IMR-90 (cell line): ENCODE results near the gene TRDMT1. TPM values are rescaled to one million over a fixed set of nuclear protein-coding genes. Genes with fewer than 3 reads are reported as not detected.

Experiments used
- ATAC-seq: fragments of 200-7000 bp; cut with Tn5 transposase; 2 replicates; pipeline ENCODE4 v1.9.1; 2020; ENCODE audit warnings: low read depth, mild to moderate bottlenecking, moderate library complexity
- BruUV-seq: library from RNA; stranded (reverse); fragments of 400-500 nt; replicated peaks from 2 replicates; lab custom pipeline; 2021; lab: Mats Ljungman, UMichigan
- CTCF ChIA-PET: fragments of 300-600 bp; formaldehyde crosslinking; extraction: SDS; loops from one replicate; lab custom pipeline; 2021; ENCODE audit warnings: antibody characterized with exemption; lab: Yijun Ruan, JAX
- POLR2A ChIA-PET: fragments of 300-600 bp; sonication (Branson Sonifier 250); formaldehyde crosslinking; loops from one replicate; lab custom pipeline; 2022; ENCODE audit warnings: antibody characterized with exemption; ENCODE audit not compliant: unreplicated experiment; lab: Charles Lee
- DNase-seq: peaks from one replicate; pipeline ENCODE4 v3.0.0; 2013
- H2AFZ ChIP-seq: replicated peaks from 2 replicates; pipeline ENCODE3; 2013; ENCODE audit warnings: low read length, mild to moderate bottlenecking; ENCODE audit not compliant: poor library complexity
- H2AK5ac ChIP-seq: 2 replicates; pipeline ENCODE4 v1.6.1; 2013; ENCODE audit warnings: low read depth, low read length, inconsistent platforms
- H2AK9ac ChIP-seq: replicated peaks from 2 replicates; pipeline ENCODE3; 2013; ENCODE audit warnings: mild to moderate bottlenecking, low read depth, low read length, moderate library complexity; ENCODE audit not compliant: poor library complexity
- H2BK120ac ChIP-seq: 2 replicates; pipeline ENCODE4 v1.6.1; 2013; ENCODE audit warnings: low read depth, low read length, inconsistent platforms
- H2BK15ac ChIP-seq: 3 replicates; pipeline ENCODE4 v1.6.1; 2013; ENCODE audit warnings: low read depth, low read length, inconsistent platforms
- H2BK20ac ChIP-seq: 2 replicates; pipeline ENCODE4 v1.6.1; 2013; ENCODE audit warnings: low read depth, mild to moderate bottlenecking, inconsistent platforms, low read length, moderate library complexity
- H2BK5ac ChIP-seq: 2 replicates; pipeline ENCODE4 v1.6.1; 2013; ENCODE audit warnings: mild to moderate bottlenecking, low read depth, low read length, inconsistent platforms; ENCODE audit not compliant: poor library complexity, severe bottlenecking
- H3K14ac ChIP-seq: replicated peaks from 2 replicates; pipeline ENCODE4 v1.6.1; 2013; ENCODE audit warnings: low read depth, low read length, inconsistent platforms
- H3K18ac ChIP-seq: 2 replicates; pipeline ENCODE4 v1.6.1; 2013; ENCODE audit warnings: low read depth, low read length, control low read depth
- H3K23ac ChIP-seq: 2 replicates; pipeline ENCODE4 v1.6.1; 2013; ENCODE audit warnings: low read depth, low read length, inconsistent platforms
- H3K27ac ChIP-seq: 2 replicates; pipeline ENCODE4 v1.5.1; 2013; ENCODE audit warnings: mild to moderate bottlenecking, control low read depth, low read length; ENCODE audit not compliant: insufficient read depth
- H3K27me3 ChIP-seq: 2 replicates; pipeline ENCODE4 v1.6.1; 2013; ENCODE audit warnings: low read length; ENCODE audit not compliant: control insufficient read depth, insufficient read depth
- H3K36me3 ChIP-seq: 2 replicates; pipeline ENCODE4 v1.6.1; 2013; ENCODE audit warnings: low read length, mixed read lengths; ENCODE audit not compliant: control insufficient read depth, insufficient read depth
- H3K4ac ChIP-seq: 2 replicates; pipeline ENCODE4 v1.6.1; 2013; ENCODE audit warnings: low read depth, low read length, inconsistent platforms
- H3K4me1 ChIP-seq: 2 replicates; pipeline ENCODE4 v1.6.1; 2013; ENCODE audit warnings: low read length, mixed read lengths; ENCODE audit not compliant: control insufficient read depth, insufficient read depth
- H3K4me2 ChIP-seq: 2 replicates; pipeline ENCODE4 v1.6.1; 2013; ENCODE audit warnings: low read depth, mild to moderate bottlenecking, control low read depth, low read length, moderate library complexity
- H3K4me3 ChIP-seq: 2 replicates; pipeline ENCODE4 v1.5.1; 2013; ENCODE audit warnings: low read depth, mild to moderate bottlenecking, control low read depth, low read length, moderate library complexity; ENCODE audit not compliant: insufficient read depth
- H3K56ac ChIP-seq: 2 replicates; pipeline ENCODE4 v1.6.1; 2013; ENCODE audit warnings: low read length, inconsistent platforms; ENCODE audit not compliant: insufficient read depth; ENCODE audit errors: extremely low read depth
- H3K79me1 ChIP-seq, 2 experiments: 2 replicates each; pipeline ENCODE4 v1.6.1; 2013; ENCODE audit warnings: low read length in 2 of 2, inconsistent platforms in 1 of 2, low read depth in 1 of 2
- H3K9ac ChIP-seq: 2 replicates; pipeline ENCODE4 v1.6.1; 2013; ENCODE audit warnings: low read depth, low read length, control low read depth
- H3K9me1 ChIP-seq: 2 replicates; pipeline ENCODE4 v1.6.1; 2013; ENCODE audit warnings: low read length, inconsistent platforms; ENCODE audit not compliant: insufficient read depth
- H3K9me3 ChIP-seq: 2 replicates; pipeline ENCODE4 v1.6.1; 2013; ENCODE audit warnings: low read length; ENCODE audit not compliant: control insufficient read depth, insufficient read depth
- H4K20me1 ChIP-seq: 2 replicates; pipeline ENCODE4 v1.6.1; 2013; ENCODE audit warnings: low read length, inconsistent platforms; ENCODE audit not compliant: insufficient read depth
- H4K5ac ChIP-seq: 2 replicates; pipeline ENCODE4 v1.6.1; 2013; ENCODE audit warnings: mild to moderate bottlenecking, low read depth, low read length, control low read depth
- H4K8ac ChIP-seq, 2 experiments: 2 replicates each; pipeline ENCODE4 v1.6.1; 2013; ENCODE audit warnings: low read depth in 2 of 2, low read length in 2 of 2, control low read depth in 1 of 2, inconsistent platforms in 1 of 2
- H4K91ac ChIP-seq: 2 replicates; pipeline ENCODE4 v1.6.1; 2013; ENCODE audit warnings: low read depth, low read length, inconsistent platforms; ENCODE audit not compliant: insufficient read depth
- BHLHE40 ChIP-seq: fragments of 150-350 bp; IDR thresholded peaks from 2 replicates; pipeline ENCODE4 v1.6.1; 2016; ENCODE audit warnings: mild to moderate bottlenecking, low read depth, low read length
- CEBPB ChIP-seq: IDR thresholded peaks from 2 replicates; pipeline ENCODE4 v1.6.1; 2012; ENCODE audit warnings: low read depth, low read length, improper control_type of control experiment
- CHD1 ChIP-seq: IDR thresholded peaks from 2 replicates; pipeline ENCODE4 v1.6.1; 2012; ENCODE audit warnings: low read depth, low read length, improper control_type of control experiment
- CTCF ChIP-seq: conservative IDR thresholded peaks from 2 replicates; pipeline ENCODE4 v1.5.1; 2012; ENCODE audit warnings: mild to moderate bottlenecking, low read depth, low read length, improper control_type of control experiment
- ELK1 ChIP-seq: fragments of 150-350 bp; IDR thresholded peaks from 2 replicates; pipeline ENCODE4 v1.6.1; 2016; ENCODE audit warnings: low read depth, mild to moderate bottlenecking, low read length, moderate library complexity, borderline replicate concordance
- FOS ChIP-seq: fragments of 150-350 bp; IDR thresholded peaks from 2 replicates; pipeline ENCODE4 v1.6.1; 2016; ENCODE audit warnings: low read depth, low read length
- MAFK ChIP-seq: IDR thresholded peaks from 2 replicates; pipeline ENCODE4 v1.6.1; 2012; ENCODE audit warnings: low read depth, low read length, improper control_type of control experiment
- MAZ ChIP-seq: IDR thresholded peaks from 2 replicates; pipeline ENCODE4 v1.6.1; 2012; ENCODE audit warnings: low read depth, mild to moderate bottlenecking, low read length, improper control_type of control experiment, moderate library complexity, borderline replicate concordance
- MXI1 ChIP-seq: IDR thresholded peaks from 2 replicates; pipeline ENCODE4 v1.6.1; 2012; ENCODE audit warnings: low read depth, mild to moderate bottlenecking, low read length, moderate library complexity, borderline replicate concordance
- NFE2L2 ChIP-seq: fragments of 150-350 bp; IDR thresholded peaks from 2 replicates; pipeline ENCODE4 v1.6.1; 2016; ENCODE audit warnings: low read depth, mild to moderate bottlenecking, low read length
- POLR2A ChIP-seq: IDR thresholded peaks from 2 replicates; pipeline ENCODE4 v1.6.1; 2012; ENCODE audit warnings: mild to moderate bottlenecking, low read depth, low read length
- RAD21 ChIP-seq: IDR thresholded peaks from 2 replicates; pipeline ENCODE4 v1.6.1; 2012; ENCODE audit warnings: low read length, improper control_type of control experiment
- RCOR1 ChIP-seq: IDR thresholded peaks from 2 replicates; pipeline ENCODE4 v1.6.1; 2012; ENCODE audit warnings: mild to moderate bottlenecking, low read length, improper control_type of control experiment; ENCODE audit not compliant: insufficient replicate concordance
- RFX5 ChIP-seq: IDR thresholded peaks from 2 replicates; pipeline ENCODE4 v1.8.0; 2012; ENCODE audit warnings: low read depth, mild to moderate bottlenecking, low read length, moderate library complexity
- SMC3 ChIP-seq: fragments of 150-350 bp; IDR thresholded peaks from 2 replicates; pipeline ENCODE4 v1.6.1; 2016; ENCODE audit warnings: low read depth, mild to moderate bottlenecking, antibody characterized with exemption, low read length, moderate library complexity
- USF2 ChIP-seq: fragments of 150-350 bp; IDR thresholded peaks from 2 replicates; pipeline ENCODE4 v1.6.1; 2017; ENCODE audit warnings: mild to moderate bottlenecking, antibody characterized with exemption, low read length, low read depth
- WGBS, 2 experiments: methylation state at CpG; one replicate each; pipeline versions ENCODE4 v1.1.5 to v1.1.7; 2013; ENCODE audit warnings: missing lambda C conversion rate in 2 of 2; ENCODE audit not compliant: insufficient read length in 1 of 2; ENCODE audit errors: extremely low coverage in 2 of 2; 5-methylcytosine and 5-hydroxymethylcytosine counted together
- dilution Hi-C: fragments of 300-500 bp; cut with HindIII; formaldehyde crosslinking; loops from one replicate; pipeline ENCODE4 v1.14.3; 2018; ENCODE audit warnings: low sequenced_read_pairs; ENCODE audit not compliant: unreplicated experiment
- in situ Hi-C: fragments of 300-500 bp; cut with MboI; formaldehyde crosslinking; loops from 3 replicates; pipeline ENCODE4 v1.14.3; 2019; ENCODE audit warnings: low sequenced_read_pairs, inconsistent platforms, mixed read lengths
- intact Hi-C: fragments of 100-400 bp; cut with micrococcal nuclease; formaldehyde crosslinking; loops from 2 replicates; pipeline ENCODE4 v1.10.0; 2022
- polyA plus RNA-seq, 3 experiments: library from polyadenylated mRNA; depleted of rRNA; stranded (reverse); fragments of >200 nt; gene quantifications; 2 replicates each; pipeline ENCODE4 v1.2.3, GENCODE V29; 2012; ENCODE audit warnings: low replicate concordance in 1 of 3
- total RNA-seq: library from RNA; depleted of rRNA; stranded (reverse); fragments of >200 nt; gene quantifications from 2 replicates; pipeline ENCODE4 v1.2.3, GENCODE V29; 2012

Gene TRDMT1
- total and polyA plus RNA-seq, 2 of the 4 experiments (the other 2 are of a cell fraction): 2.1 to 4.7 TPM

- Histone ChIP-seq H3K9ac (no peak overlapping the region), H3K23ac (no peak overlapping the region), H3K18ac (no peak overlapping the region), H2BK5ac (no peak overlapping the region), H3K4ac (peak overlapping the region; percentile 63; the same call in 1 of the 2 replicates), H2AK9ac (no peak overlapping the region), H2BK120ac (peak overlapping the region; percentile 23; the same call in 1 of the 2 replicates), H2AK5ac (peak overlapping the region; percentile 75), H3K27ac (no peak overlapping the region), H3K36me3 (no peaks in the 10 kb centered on the region), H4K8ac (peak overlapping the region; percentile 89 to 100; a peak in 2 of 4 replicates), H3K9me3 (no peaks in the 10 kb centered on the region), H4K5ac (peak overlapping the region; percentile 98), H3K27me3 (no peaks in the 10 kb centered on the region), H3K4me2 (no peak overlapping the region), H4K91ac (peak overlapping the region; percentile 24; the same call in 1 of the 2 replicates), H3K4me3 (no peak overlapping the region), H3K56ac (no peak overlapping the region), H3K79me1 (peaks cover 7 to 34% of the 10 kb centered on the region in 2 experiments), H3K4me1 (peaks cover 9% of the 10 kb centered on the region; the same call in 1 of the 2 replicates), H2AFZ (no peak overlapping the region), H2BK20ac (peak overlapping the region; percentile 53; the same call in 1 of the 2 replicates), H4K20me1 (no peaks in the 10 kb centered on the region), H2BK15ac (peak overlapping the region; percentile 98; the same call in 2 of the 3 replicates), H3K9me1 (0 out of 2 replicates have a peak, but pooled peaks cover 3% of the 10 kb centered on the region), H3K14ac (no peak overlapping the region)
- intact Hi-C loops (no loop called here), dilution Hi-C loops (no loop called here), in situ Hi-C loops (no loop called here)
- no peak for ATAC-seq
- TF ChIP-seq RFX5: no peak
- TF ChIP-seq MAFK: no peak
- TF ChIP-seq USF2: no peak
- TF ChIP-seq FOS: no peak
- no peak for TF ChIP-seq MAZ
- TF ChIP-seq BHLHE40: no peak
- TF ChIP-seq CTCF: no peak
- no peak for TF ChIP-seq RAD21
- TF ChIP-seq SMC3: no peak
- no peak for TF ChIP-seq MXI1
- no peak for TF ChIP-seq CEBPB
- no peak for TF ChIP-seq RCOR1
- TF ChIP-seq CHD1: no peak
- TF ChIP-seq ELK1: no peak
- no peak for TF ChIP-seq NFE2L2
- TF ChIP-seq POLR2A: no peak
- DNase-seq: no peak
- WGBS, 2 experiments: 100% methylated on average over 2 of the region's 2 CpGs; no CpG with 5 or more reads in 1 of the 2 experiments
- no TSS peak for BruUV-seq
- POLR2A ChIA-PET: no interaction called here
- CTCF ChIA-PET: no interaction called here
Observed at GRCh38 chr10:17202506-17202905, 1.0 kb upstream of the TRDMT1 start.
